ENCODE results near the gene NME7. TPM values are rescaled to one million over a fixed set of nuclear protein-coding genes. Genes with fewer than 3 reads are reported as not detected.

NME7 gene
- polyA plus RNA-seq, 1 of the 3 experiments (the other 2 are of a cell fraction) = 13.7 TPM

DNA sequence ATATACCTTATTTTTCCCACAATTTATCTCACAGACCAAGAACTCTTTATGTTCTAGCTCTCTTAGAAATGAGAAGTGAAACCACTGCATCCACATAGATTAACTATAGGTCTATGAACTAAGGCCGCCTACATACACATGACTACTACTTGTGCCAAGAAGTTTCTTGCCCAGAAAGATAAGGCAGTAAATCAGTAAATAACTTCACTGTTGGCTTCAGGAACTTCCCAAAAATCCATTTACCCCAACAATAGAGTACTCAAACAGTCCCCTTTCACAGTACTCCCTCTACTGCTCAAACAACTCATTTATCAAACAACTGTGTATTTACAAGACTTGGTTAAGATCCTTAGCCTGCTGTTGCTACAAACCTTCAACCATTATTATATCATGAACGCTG is 96.5 kb downstream of the NME7 start:
- WGBS (ENCODE audit: low lambda C conversion rate) = 100% methylated on average over 2 of the region's 2 CpGs
- DNase-seq = no peak

GRCh38 chr1:169266133-169266532 is 101.5 kb downstream of the NME7 start:
- no peak overlapping the region for H3K4me3 ChIP-seq (ENCODE audit: low read depth in 2 of 2, low read length in 1 of 2)
- H3K27me3 ChIP-seq (ENCODE audit: insufficient read depth) = no peaks in the 10 kb centered on the region
- POLR2A ChIA-PET = no interaction called here
- no peaks in the 10 kb centered on the region for H3K79me2 ChIP-seq (ENCODE audit: insufficient read depth)
- no peaks in the 10 kb centered on the region for H3F3A ChIP-seq (replicated peaks; ENCODE audit: insufficient read depth)
- CTCF ChIA-PET = no interaction called here
- no peaks in the 10 kb centered on the region for H4K20me1 ChIP-seq (ENCODE audit: insufficient read depth)
- H2AFZ ChIP-seq (ENCODE audit: low read depth) = no peak overlapping the region
- H3K4me1 ChIP-seq (ENCODE audit: control insufficient read depth in 1 of 2, insufficient read depth in 2 of 2, low read depth in 1 of 2, low read length in 1 of 2) = no peaks in the 10 kb centered on the region
- peaks cover 0 to 5% of the 10 kb centered on the region in 2 experiments for H3K36me3 ChIP-seq (replicated peaks in 1 of 2; ENCODE audit: control insufficient read depth in 1 of 2, insufficient read depth in 2 of 2, low read length in 1 of 2)
- no peak overlapping the region for H3K4me2 ChIP-seq
- WGBS (ENCODE audit: low lambda C conversion rate) = 88% methylated on average over 1 of the region's 1 CpG
- H3K9ac ChIP-seq = no peak overlapping the region
- no peaks in the 10 kb centered on the region for H3K9me2 ChIP-seq
- no peak overlapping the region for H3K27ac ChIP-seq (ENCODE audit: low read depth in 2 of 2, low read length in 1 of 2)
- no peaks in the 10 kb centered on the region for H3K9me3 ChIP-seq
- no peak for DNase-seq
- TF ChIP-seq, protein P1, sequence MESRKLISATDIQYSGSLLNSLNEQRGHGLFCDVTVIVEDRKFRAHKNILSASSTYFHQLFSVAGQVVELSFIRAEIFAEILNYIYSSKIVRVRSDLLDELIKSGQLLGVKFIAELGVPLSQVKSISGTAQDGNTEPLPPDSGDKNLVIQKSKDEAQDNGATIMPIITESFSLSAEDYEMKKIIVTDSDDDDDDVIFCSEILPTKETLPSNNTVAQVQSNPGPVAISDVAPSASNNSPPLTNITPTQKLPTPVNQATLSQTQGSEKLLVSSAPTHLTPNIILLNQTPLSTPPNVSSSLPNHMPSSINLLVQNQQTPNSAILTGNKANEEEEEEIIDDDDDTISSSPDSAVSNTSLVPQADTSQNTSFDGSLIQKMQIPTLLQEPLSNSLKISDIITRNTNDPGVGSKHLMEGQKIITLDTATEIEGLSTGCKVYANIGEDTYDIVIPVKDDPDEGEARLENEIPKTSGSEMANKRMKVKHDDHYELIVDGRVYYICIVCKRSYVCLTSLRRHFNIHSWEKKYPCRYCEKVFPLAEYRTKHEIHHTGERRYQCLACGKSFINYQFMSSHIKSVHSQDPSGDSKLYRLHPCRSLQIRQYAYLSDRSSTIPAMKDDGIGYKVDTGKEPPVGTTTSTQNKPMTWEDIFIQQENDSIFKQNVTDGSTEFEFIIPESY (IDR thresholded peaks at IDR 0.05; ENCODE audit: borderline replicate concordance, low read depth) = no peak
- TF ChIP-seq ELF1 (IDR thresholded peaks at IDR 0.05) (no peak), RCOR1 (IDR thresholded peaks at IDR 0.05; ENCODE audit: low read length) (no peak), NRF1 (IDR thresholded peaks at IDR 0.05; ENCODE audit: low read depth, low read length) (no peak), TEAD4 (IDR thresholded peaks at IDR 0.05; ENCODE audit: borderline replicate concordance, insufficient read depth) (no peak), FOXM1 (IDR thresholded peaks at IDR 0.05; ENCODE audit: low read depth) (no peak), TCF12 (IDR thresholded peaks at IDR 0.05) (no peak), GATA2 (CRISPR knock-in tag; IDR thresholded peaks at IDR 0.05) (no peak), JUND (IDR thresholded peaks at IDR 0.05) (no peak), EP300 (IDR thresholded peaks at IDR 0.05; ENCODE audit: borderline replicate concordance in 1 of 2, low read depth in 1 of 2, low read length in 1 of 2) (no peak), RAD21 (IDR thresholded peaks at IDR 0.05; ENCODE audit: low read length) (no peak), FOXJ3 (CRISPR knock-in tag; IDR thresholded peaks at IDR 0.05) (no peak), IRF3 (IDR thresholded peaks at IDR 0.05; ENCODE audit: low read depth, low read length) (no peak), FOSL2 (IDR thresholded peaks at IDR 0.05; ENCODE audit: borderline replicate concordance, low read depth) (no peak)

More for the DNA sequence above, 96.5 kb downstream of the NME7 start:
- POLR2A ChIA-PET = no interaction called here
- TF ChIP-seq, protein P2, sequence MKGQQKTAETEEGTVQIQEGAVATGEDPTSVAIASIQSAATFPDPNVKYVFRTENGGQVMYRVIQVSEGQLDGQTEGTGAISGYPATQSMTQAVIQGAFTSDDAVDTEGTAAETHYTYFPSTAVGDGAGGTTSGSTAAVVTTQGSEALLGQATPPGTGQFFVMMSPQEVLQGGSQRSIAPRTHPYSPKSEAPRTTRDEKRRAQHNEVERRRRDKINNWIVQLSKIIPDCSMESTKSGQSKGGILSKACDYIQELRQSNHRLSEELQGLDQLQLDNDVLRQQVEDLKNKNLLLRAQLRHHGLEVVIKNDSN (IDR thresholded peaks at IDR 0.05; ENCODE audit: borderline replicate concordance, low read depth) = no peak
- TF ChIP-seq EP300 (IDR thresholded peaks at IDR 0.05; ENCODE audit: borderline replicate concordance in 1 of 2, low read depth in 1 of 2, low read length in 1 of 2) = no peak
- no peak for TF ChIP-seq TCF12 (IDR thresholded peaks at IDR 0.05)
- TF ChIP-seq YY1 (IDR thresholded peaks at IDR 0.05; ENCODE audit: low read depth) = no peak
- no peak for TF ChIP-seq USF2 (IDR thresholded peaks at IDR 0.05; ENCODE audit: borderline replicate concordance, low read depth, low read length)
- TF ChIP-seq SMC3 (IDR thresholded peaks at IDR 0.05; ENCODE audit: low read depth, low read length) = no peak
- TF ChIP-seq GATA2 (CRISPR knock-in tag; IDR thresholded peaks at IDR 0.05) = no peak
- no peak for TF ChIP-seq SIN3A (IDR thresholded peaks at IDR 0.05; ENCODE audit: borderline replicate concordance, low read depth, low read length)
- TF ChIP-seq, protein P3, sequence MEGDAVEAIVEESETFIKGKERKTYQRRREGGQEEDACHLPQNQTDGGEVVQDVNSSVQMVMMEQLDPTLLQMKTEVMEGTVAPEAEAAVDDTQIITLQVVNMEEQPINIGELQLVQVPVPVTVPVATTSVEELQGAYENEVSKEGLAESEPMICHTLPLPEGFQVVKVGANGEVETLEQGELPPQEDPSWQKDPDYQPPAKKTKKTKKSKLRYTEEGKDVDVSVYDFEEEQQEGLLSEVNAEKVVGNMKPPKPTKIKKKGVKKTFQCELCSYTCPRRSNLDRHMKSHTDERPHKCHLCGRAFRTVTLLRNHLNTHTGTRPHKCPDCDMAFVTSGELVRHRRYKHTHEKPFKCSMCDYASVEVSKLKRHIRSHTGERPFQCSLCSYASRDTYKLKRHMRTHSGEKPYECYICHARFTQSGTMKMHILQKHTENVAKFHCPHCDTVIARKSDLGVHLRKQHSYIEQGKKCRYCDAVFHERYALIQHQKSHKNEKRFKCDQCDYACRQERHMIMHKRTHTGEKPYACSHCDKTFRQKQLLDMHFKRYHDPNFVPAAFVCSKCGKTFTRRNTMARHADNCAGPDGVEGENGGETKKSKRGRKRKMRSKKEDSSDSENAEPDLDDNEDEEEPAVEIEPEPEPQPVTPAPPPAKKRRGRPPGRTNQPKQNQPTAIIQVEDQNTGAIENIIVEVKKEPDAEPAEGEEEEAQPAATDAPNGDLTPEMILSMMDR (IDR thresholded peaks at IDR 0.05) = no peak
- TF ChIP-seq POLR2AphosphoS5 (IDR thresholded peaks at IDR 0.05; ENCODE audit: low read depth, low read length) = no peak
- TF ChIP-seq FOSL2 (IDR thresholded peaks at IDR 0.05; ENCODE audit: borderline replicate concordance, low read depth) = no peak
- no peak for TF ChIP-seq RAD21 (IDR thresholded peaks at IDR 0.05; ENCODE audit: low read length)
- Histone ChIP-seq H3K79me2 (ENCODE audit: insufficient read depth) (no peaks in the 10 kb centered on the region), H3K36me3 (replicated peaks in 1 of 2; ENCODE audit: control insufficient read depth in 1 of 2, insufficient read depth in 2 of 2, low read length in 1 of 2) (peaks cover 0 to 2% of the 10 kb centered on the region in 2 experiments), H3K9me2 (no peaks in the 10 kb centered on the region), H3K4me1 (ENCODE audit: control insufficient read depth in 1 of 2, insufficient read depth in 2 of 2, low read depth in 1 of 2, low read length in 1 of 2) (no peaks in the 10 kb centered on the region), H3K9me3 (no peaks in the 10 kb centered on the region), H3K27ac (ENCODE audit: low read depth in 2 of 2, low read length in 1 of 2) (peak overlapping the region in 1 of 2 experiments; percentile 8; a peak in 1 of 4 replicates), H4K20me1 (ENCODE audit: insufficient read depth) (no peaks in the 10 kb centered on the region), H3K9ac (no peak overlapping the region), H3K27me3 (ENCODE audit: insufficient read depth) (no peaks in the 10 kb centered on the region), H3K4me2 (no peak overlapping the region), H3K4me3 (ENCODE audit: low read depth in 2 of 2, low read length in 1 of 2) (no peak overlapping the region), H3F3A (replicated peaks; ENCODE audit: insufficient read depth) (no peaks in the 10 kb centered on the region), H2AFZ (ENCODE audit: low read depth) (no peak overlapping the region)
- CTCF ChIA-PET = interaction anchor here (0.7 to 1.0 kb wide), 2 partner anchors 12 to 17 kb away, joined by 3 to 4 read pairs; no protein-coding TSS in a partner anchor

Data from SK-N-SH (cell line).